KOPT-K1 (cell line): ENCODE results near the gene PHLDA3.
"Not testable (repeated sequence)": the region's sequence is repeated elsewhere in the genome, so short reads cannot be mapped to it uniquely, and the experiment has no call there.

Source experiments
- H3K27ac ChIP-seq: fragments of 200-600 bp; sonication (generic); 2 replicates; pipeline ENCODE4 v1.5.1; 2016; ENCODE audit warnings: antibody characterized with exemption, mild to moderate bottlenecking, low read depth, low read length; ENCODE audit not compliant: poor library complexity, severe bottlenecking
- H3K36me3 ChIP-seq: fragments of 200-600 bp; sonication (generic); 2 replicates; pipeline ENCODE4 v1.5.1; 2017; ENCODE audit warnings: antibody characterized with exemption, mild to moderate bottlenecking, low read length, moderate library complexity; ENCODE audit not compliant: insufficient read depth
- H3K9me3 ChIP-seq: fragments of 200-600 bp; sonication (generic); 2 replicates; pipeline ENCODE4 v1.5.1; 2017; ENCODE audit warnings: antibody characterized with exemption, low read length, mild to moderate bottlenecking; ENCODE audit not compliant: insufficient read depth, poor library complexity, severe bottlenecking

Gene PHLDA3

GRCh38 chr1:201482755-201483154 is 13.8 kb upstream of the PHLDA3 start:
- no peaks in the 10 kb centered on the region for H3K9me3 ChIP-seq
- H3K36me3 ChIP-seq: peaks cover 40% of the 10 kb centered on the region; the same call in 1 of the 2 replicates
- H3K27ac ChIP-seq: no peak overlapping the region

- H3K36me3 ChIP-seq: peaks cover 32% of the 10 kb centered on the region; the same call in 1 of the 2 replicates
- H3K27ac ChIP-seq: no peak overlapping the region
- no peaks in the 10 kb centered on the region for H3K9me3 ChIP-seq
These were observed 12.9 kb upstream of the PHLDA3 start for GRCh38 chr1:201481761-201482493.

- Histone ChIP-seq H3K36me3 (peaks cover 28% of the 10 kb centered on the region; the same call in 1 of the 2 replicates), H3K9me3 (no peaks in the 10 kb centered on the region), H3K27ac (no peak overlapping the region)
These were observed 12.0 kb upstream of the PHLDA3 start for GRCh38 chr1:201481004-201481380.

- Histone ChIP-seq H3K9me3 (no peaks in the 10 kb centered on the region), H3K36me3 (peaks cover 22% of the 10 kb centered on the region; the same call in 1 of the 2 replicates), H3K27ac (no peak overlapping the region)
These were observed 11.4 kb upstream of the PHLDA3 start for GRCh38 chr1:201480231-201481003.

GRCh38 chr1:201479201-201479730 is 10.3 kb upstream of the PHLDA3 start:
- Histone ChIP-seq H3K27ac (no peak overlapping the region), H3K9me3 (no peaks in the 10 kb centered on the region), H3K36me3 (peaks cover 12% of the 10 kb centered on the region; the same call in 1 of the 2 replicates)

GRCh38 chr1:201478666-201479065 is 9.7 kb upstream of the PHLDA3 start:
- not testable (repeated sequence) for H3K9me3 ChIP-seq, H3K27ac ChIP-seq, H3K36me3 ChIP-seq

GRCh38 chr1:201476670-201477344 is 7.8 kb upstream of the PHLDA3 start:
- Histone ChIP-seq H3K9me3 (no peaks in the 10 kb centered on the region), H3K27ac (no peak overlapping the region), H3K36me3 (no peaks in the 10 kb centered on the region)

- H3K9me3 ChIP-seq: no peaks in the 10 kb centered on the region
- no peaks in the 10 kb centered on the region for H3K36me3 ChIP-seq
- no peak overlapping the region for H3K27ac ChIP-seq
These were observed 7.1 kb upstream of the PHLDA3 start for GRCh38 chr1:201475915-201476669.

- Histone ChIP-seq H3K36me3 (no peaks in the 10 kb centered on the region), H3K9me3 (no peaks in the 10 kb centered on the region), H3K27ac (no peak overlapping the region)
These were observed 6.1 kb upstream of the PHLDA3 start for GRCh38 chr1:201475130-201475529.

- no peaks in the 10 kb centered on the region for H3K9me3 ChIP-seq
- no peak overlapping the region for H3K27ac ChIP-seq
- H3K36me3 ChIP-seq: no peaks in the 10 kb centered on the region
These were observed 4.3 kb upstream of the PHLDA3 start for GRCh38 chr1:201473296-201473695.

- not testable (repeated sequence) for H3K27ac ChIP-seq, H3K36me3 ChIP-seq, H3K9me3 ChIP-seq
These were observed 3.3 kb upstream of the PHLDA3 start for GRCh38 chr1:201472321-201472720.

GRCh38 chr1:201471772-201472171 is 2.8 kb upstream of the PHLDA3 start:
- H3K9me3 ChIP-seq: no peaks in the 10 kb centered on the region
- H3K36me3 ChIP-seq: no peaks in the 10 kb centered on the region
- no peak overlapping the region for H3K27ac ChIP-seq

- Histone ChIP-seq H3K9me3 (no peaks in the 10 kb centered on the region), H3K36me3 (no peaks in the 10 kb centered on the region), H3K27ac (no peak overlapping the region)
These were observed 1.6 kb upstream of the PHLDA3 start for GRCh38 chr1:201470581-201470980.

GRCh38 chr1:201469645-201470074 is 672 bp upstream of the PHLDA3 start:
- Histone ChIP-seq H3K9me3 (no peaks in the 10 kb centered on the region), H3K27ac (no peak overlapping the region), H3K36me3 (no peaks in the 10 kb centered on the region)
